Measurements from ENCODE around the gene EEF1AKMT3.
"Not testable (repeated sequence)": the region's sequence is repeated elsewhere in the genome, so short reads cannot be mapped to it uniquely, and the experiment has no call there.

EEF1AKMT3 gene

GRCh38 chr12:57765698-57766463 lies 6.5 kb upstream of the EEF1AKMT3 start:
- DNase-seq (ENCODE audit: low spot score) = no peak

GRCh38 chr12:57766464-57767304 lies 5.7 kb upstream of the EEF1AKMT3 start, which contains the start of gene CYP27B1:
TSS of gene CYP27B1 (minus strand) at chr12:57767078. CDS start at chr12:57767041, 37 bp downstream.
- no peak for DNase-seq (ENCODE audit: low spot score)

- DNase-seq (ENCODE audit: low spot score) = no peak
Measured at GRCh38 chr12:57767305-57767698, 5.1 kb upstream of the EEF1AKMT3 start.

- DNase-seq (ENCODE audit: low spot score) = no peak
Measured at GRCh38 chr12:57767876-57768275, 4.5 kb upstream of the EEF1AKMT3 start.

GRCh38 chr12:57769594-57769993 lies 2.8 kb upstream of the EEF1AKMT3 start:
- DNase-seq (ENCODE audit: low spot score) = no peak

GRCh38 chr12:57770734-57771133 lies 1.7 kb upstream of the EEF1AKMT3 start:
- DNase-seq (ENCODE audit: low spot score) = no peak

GRCh38 chr12:57771236-57771872 lies 1.1 kb upstream of the EEF1AKMT3 start:
- peak; percentile 78 for DNase-seq (ENCODE audit: low spot score)

GRCh38 chr12:57771873-57772428 lies 463 bp upstream of the EEF1AKMT3 start, which contains the start of gene METTL1:
TSS of gene METTL1 (minus strand) at chr12:57772105. CDS start at chr12:57772083, 22 bp downstream.
- peak; percentile 92 for DNase-seq (ENCODE audit: low spot score)

- DNase-seq (ENCODE audit: low spot score) = not testable (repeated sequence)
Measured at GRCh38 chr12:57774634-57775033, 2.2 kb downstream of the EEF1AKMT3 start.

GRCh38 chr12:57775044-57775443 lies 2.6 kb downstream of the EEF1AKMT3 start:
- DNase-seq (ENCODE audit: low spot score) = no peak

GRCh38 chr12:57775563-57776246 lies 3.3 kb downstream of the EEF1AKMT3 start:
- no peak for DNase-seq (ENCODE audit: low spot score)

GRCh38 chr12:57776247-57776587 lies 3.8 kb downstream of the EEF1AKMT3 start:
- DNase-seq (ENCODE audit: low spot score) = no peak

GRCh38 chr12:57777367-57777766 lies 5.0 kb downstream of the EEF1AKMT3 start:
- DNase-seq (ENCODE audit: low spot score) = no peak

- DNase-seq (ENCODE audit: low spot score) = no peak
Measured at GRCh38 chr12:57777911-57778310, 5.5 kb downstream of the EEF1AKMT3 start.

GRCh38 chr12:57779736-57780135 lies 7.3 kb downstream of the EEF1AKMT3 start:
- no peak for DNase-seq (ENCODE audit: low spot score)

GRCh38 chr12:57780284-57780897 lies 8.0 kb downstream of the EEF1AKMT3 start:
- DNase-seq (ENCODE audit: low spot score) = no peak

- no peak for DNase-seq (ENCODE audit: low spot score)
Measured at GRCh38 chr12:57781244-57781643, 8.8 kb downstream of the EEF1AKMT3 start.

- no peak for DNase-seq (ENCODE audit: low spot score)
Measured at GRCh38 chr12:57781801-57782200, 9.4 kb downstream of the EEF1AKMT3 start.

GRCh38 chr12:57782243-57782607 lies 9.8 kb downstream of the EEF1AKMT3 start:
- no peak for DNase-seq (ENCODE audit: low spot score)

GRCh38 chr12:57782608-57783465 lies 10.4 kb downstream of the EEF1AKMT3 start, which contains the start of gene TSFM:
TSS of gene TSFM (plus strand) at chr12:57782787. CDS start at chr12:57782802, 15 bp downstream.
- DNase-seq (ENCODE audit: low spot score) = peak; percentile 94

Measured in pons (tissue), 1 donor.